ENCODE results near the gene BARX2.

BARX2 gene

GRCh38 chr11:129455756-129456655 lies 80.4 kb downstream of the BARX2 start:
- no peak overlapping the region for H3K4me3 ChIP-seq (replicated peaks in 1 of 2; ENCODE audit: low read depth in 2 of 2, low read length in 2 of 2)
- no peak for TF ChIP-seq CTCF (IDR thresholded peaks at IDR 0.05; ENCODE audit: low read depth, low read length)
- DNase-seq (ENCODE audit: low read depth in 2 of 2): no peak

- no peak for TF ChIP-seq CTCF (IDR thresholded peaks at IDR 0.05; ENCODE audit: low read depth, low read length)
- H3K4me3 ChIP-seq (replicated peaks in 1 of 2; ENCODE audit: low read depth in 2 of 2, low read length in 2 of 2): no peak overlapping the region
- no peak for DNase-seq (ENCODE audit: low read depth in 2 of 2)
Measured at GRCh38 chr11:129457321-129457720, 81.7 kb downstream of the BARX2 start.

DNA sequence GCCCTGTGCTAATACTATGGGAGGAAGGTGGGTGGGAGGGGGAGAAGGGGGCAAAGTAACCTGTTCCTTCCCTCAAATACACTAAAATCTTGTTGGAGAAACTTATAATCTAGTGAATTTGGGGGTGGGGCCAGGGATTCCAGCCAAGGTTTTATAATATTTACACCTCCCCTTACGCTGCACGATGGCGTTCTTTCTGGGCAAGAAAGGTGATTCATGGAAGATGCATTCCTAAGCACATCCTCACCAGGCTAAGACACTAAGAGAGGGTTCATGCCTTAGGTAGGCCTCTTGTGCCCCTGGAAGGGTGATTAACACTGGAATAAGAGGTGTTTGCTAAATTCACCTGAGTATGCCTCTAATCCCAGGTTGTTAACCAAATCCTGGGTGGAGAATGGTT lies 82.6 kb downstream of the BARX2 start:
- no peak for DNase-seq (ENCODE audit: low read depth in 2 of 2)
- no peak overlapping the region for H3K4me3 ChIP-seq (replicated peaks in 1 of 2; ENCODE audit: low read depth in 2 of 2, low read length in 2 of 2)
- TF ChIP-seq CTCF (IDR thresholded peaks at IDR 0.05; ENCODE audit: low read depth, low read length): no peak

GRCh38 chr11:129458756-129459535 lies 83.3 kb downstream of the BARX2 start:
- no peak for TF ChIP-seq CTCF (IDR thresholded peaks at IDR 0.05; ENCODE audit: low read depth, low read length)
- no peak for DNase-seq (ENCODE audit: low read depth in 2 of 2)
- H3K4me3 ChIP-seq (replicated peaks in 1 of 2; ENCODE audit: low read depth in 2 of 2, low read length in 2 of 2): no peak overlapping the region

DNA sequence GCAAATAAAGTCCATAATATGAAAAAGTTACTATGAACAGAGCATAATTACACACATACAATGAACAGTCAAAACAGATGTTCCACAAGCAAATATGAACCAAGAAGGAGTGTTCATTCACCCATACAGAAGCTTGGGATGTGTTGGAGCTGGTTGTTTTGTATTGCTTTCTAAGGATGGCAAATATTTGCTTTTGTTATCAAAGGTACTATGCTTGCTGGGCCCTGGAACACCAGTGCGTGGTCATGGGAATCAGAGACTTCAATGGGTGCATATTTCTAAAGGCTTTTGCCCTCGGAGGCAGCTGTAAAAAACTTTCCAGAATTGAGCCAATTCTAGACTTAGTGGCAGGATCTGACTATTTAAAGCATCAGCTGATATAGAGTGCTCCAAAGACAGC lies 85.1 kb downstream of the BARX2 start:
- no peak for DNase-seq (ENCODE audit: low read depth in 2 of 2)
- TF ChIP-seq CTCF (IDR thresholded peaks at IDR 0.05; ENCODE audit: low read depth, low read length): no peak
- H3K4me3 ChIP-seq (replicated peaks in 1 of 2; ENCODE audit: low read depth in 2 of 2, low read length in 2 of 2): no peak overlapping the region

GRCh38 chr11:129484068-129484467 lies 108.4 kb downstream of the BARX2 start:
- TF ChIP-seq CTCF (IDR thresholded peaks at IDR 0.05; ENCODE audit: low read depth, low read length): no peak
- no peak for DNase-seq (ENCODE audit: low read depth in 2 of 2)

More at GRCh38 chr11:129484068-129484467, 108.4 kb downstream of the BARX2 start:
- no peak overlapping the region for H3K4me3 ChIP-seq (replicated peaks in 1 of 2; ENCODE audit: low read depth in 2 of 2, low read length in 2 of 2)
